HPDE6-E6E7 (cell line): ENCODE results near the gene MTF1.
A peak's percentile ranks its signal among the peaks of the same experiment; 100 is the strongest.

Source experiments
- DNase-seq: peaks from one replicate; pipeline ENCODE4 v3.0.0; 2011; ENCODE audit warnings: missing footprints; ENCODE audit errors: extremely low spot score

MTF1 gene

GRCh38 chr1:37868466-37868865 lies 9.1 kb upstream of the MTF1 start:
- DNase-seq, result no peak

- DNase-seq, result no peak
Observed at GRCh38 chr1:37867784-37868183, 8.4 kb upstream of the MTF1 start.

GRCh38 chr1:37866491-37866890 lies 7.1 kb upstream of the MTF1 start:
- DNase-seq, result no peak

- peak; percentile 69 for DNase-seq
Observed at GRCh38 chr1:37865348-37866120, 6.1 kb upstream of the MTF1 start.

GRCh38 chr1:37862330-37862729 lies 2.9 kb upstream of the MTF1 start:
- no peak for DNase-seq

GRCh38 chr1:37861151-37861550 lies 1.8 kb upstream of the MTF1 start:
- no peak for DNase-seq

GRCh38 chr1:37860346-37860666 lies 914 bp upstream of the MTF1 start:
- DNase-seq, result no peak

GRCh38 chr1:37858931-37859506 lies 373 bp downstream of the MTF1 start:
- DNase-seq, result no peak

- DNase-seq, result no peak
Observed at GRCh38 chr1:37854406-37854805, 5.0 kb downstream of the MTF1 start.

GRCh38 chr1:37853157-37853556 lies 6.2 kb downstream of the MTF1 start:
- no peak for DNase-seq

- DNase-seq, result no peak
Observed at GRCh38 chr1:37851782-37852210, 7.6 kb downstream of the MTF1 start.

GRCh38 chr1:37851262-37851661 lies 8.1 kb downstream of the MTF1 start:
- no peak for DNase-seq

GRCh38 chr1:37850352-37850955 lies 8.9 kb downstream of the MTF1 start:
- DNase-seq, result peak; percentile 36

- no peak for DNase-seq
Observed at GRCh38 chr1:37849480-37849879, 9.9 kb downstream of the MTF1 start.

- no peak for DNase-seq
Observed at GRCh38 chr1:37846647-37847339, 12.6 kb downstream of the MTF1 start.

- no peak for DNase-seq
Observed at GRCh38 chr1:37845786-37846185, 13.6 kb downstream of the MTF1 start.

GRCh38 chr1:37845049-37845646 lies 14.2 kb downstream of the MTF1 start:
- DNase-seq, result no peak

- DNase-seq, result no peak
Observed at GRCh38 chr1:37844536-37844935, 14.9 kb downstream of the MTF1 start.

- DNase-seq, result no peak
Observed at GRCh38 chr1:37841652-37842051, 17.7 kb downstream of the MTF1 start.

GRCh38 chr1:37840711-37841110 lies 18.7 kb downstream of the MTF1 start:
- DNase-seq, result no peak

- DNase-seq, result no peak
Observed at GRCh38 chr1:37839676-37840075, 19.7 kb downstream of the MTF1 start.

- DNase-seq, result no peak
Observed at GRCh38 chr1:37836788-37837187, 22.6 kb downstream of the MTF1 start.
